OCI-LY7 (cell line): ENCODE measurements around the gene SEMA5A. TPM values are rescaled to one million over a fixed set of nuclear protein-coding genes. Genes with fewer than 3 reads are reported as not detected.

Source experiments
- BruUV-seq: library from RNA; stranded (reverse); fragments of 400-500 nt; replicated peaks from 2 replicates; lab custom pipeline; 2021; lab: Mats Ljungman, UMichigan
- CTCF ChIA-PET: fragments of 300-600 bp; sonication (Branson Sonifier 250); formaldehyde crosslinking; loops from one replicate; lab custom pipeline; 2022; ENCODE audit warnings: antibody characterized with exemption; ENCODE audit not compliant: unreplicated experiment; lab: Charles Lee
- POLR2A ChIA-PET: fragments of 300-600 bp; sonication (Branson Sonifier 250); formaldehyde crosslinking; loops from one replicate; lab custom pipeline; 2022; ENCODE audit warnings: antibody characterized with exemption; lab: Charles Lee
- DNase-seq: peaks from one replicate; pipeline ENCODE4 v3.0.0-alpha.2; 2015; ENCODE audit warnings: low spot score
- H2AFZ ChIP-seq: fragments of 200-600 bp; sonication (generic), shearing (Covaris generic); 2 replicates; pipeline ENCODE4 v1.6.1; 2014; ENCODE audit warnings: mild to moderate bottlenecking, antibody characterized with exemption, low read length, moderate library complexity
- H3K27ac ChIP-seq: fragments of 200-600 bp; sonication (generic); 2 replicates; pipeline ENCODE4 v1.5.1; 2014; ENCODE audit warnings: mixed run types, low read depth, mild to moderate bottlenecking, moderate library complexity, low read length, inconsistent platforms; ENCODE audit not compliant: poor library complexity, severe bottlenecking
- H3K36me3 ChIP-seq: fragments of 200-600 bp; sonication (generic); 2 replicates; pipeline ENCODE4 v1.6.1; 2014; ENCODE audit warnings: mild to moderate bottlenecking, antibody characterized with exemption, low read length, moderate library complexity, mixed read lengths; ENCODE audit not compliant: insufficient read depth
- H3K4me1 ChIP-seq: fragments of 200-600 bp; sonication (generic); 2 replicates; pipeline ENCODE4 v1.5.1; 2014; ENCODE audit warnings: mild to moderate bottlenecking, low read length; ENCODE audit not compliant: insufficient read depth, poor library complexity, severe bottlenecking
- H3K4me2 ChIP-seq: fragments of 200-600 bp; sonication (generic); 2 replicates; pipeline ENCODE4 v1.6.1; 2014; ENCODE audit warnings: mild to moderate bottlenecking, low read length
- H3K4me3 ChIP-seq: fragments of 200-600 bp; sonication (generic); 2 replicates; pipeline ENCODE4 v1.5.1; 2014; ENCODE audit warnings: mild to moderate bottlenecking, low read depth, low read length; ENCODE audit not compliant: poor library complexity, severe bottlenecking
- H3K79me2 ChIP-seq: fragments of 200-600 bp; sonication (generic); 2 replicates; pipeline ENCODE4 v1.6.1; 2016; ENCODE audit warnings: low read depth, mild to moderate bottlenecking, low read length, moderate library complexity, mixed read lengths; ENCODE audit not compliant: insufficient read depth
- H3K9me2 ChIP-seq: fragments of 200-600 bp; sonication (generic); 2 replicates; pipeline ENCODE4 v1.6.1; 2016; ENCODE audit warnings: mild to moderate bottlenecking, low read length, mixed read lengths; ENCODE audit not compliant: insufficient read depth
- H3K9me3 ChIP-seq: fragments of 200-600 bp; sonication (generic); 2 replicates; pipeline ENCODE4 v1.6.1; 2014; ENCODE audit warnings: mild to moderate bottlenecking, mixed run types, low read length, mixed read lengths
- H4K20me1 ChIP-seq: fragments of 200-600 bp; sonication (generic); 2 replicates; pipeline ENCODE4 v1.6.1; 2014; ENCODE audit warnings: mild to moderate bottlenecking, antibody characterized with exemption, low read length, moderate library complexity, mixed read lengths; ENCODE audit not compliant: insufficient read depth
- CTCF ChIP-seq: fragments of 200-600 bp; sonication (generic); conservative IDR thresholded peaks from 2 replicates; pipeline ENCODE4 v1.5.1; 2014; ENCODE audit warnings: mild to moderate bottlenecking, antibody characterized with exemption, low read length, moderate library complexity, mixed read lengths
- EZH2phosphoT487 ChIP-seq: fragments of 200-600 bp; sonication (generic); IDR thresholded peaks from 2 replicates; pipeline ENCODE4 v1.6.1; 2018; ENCODE audit warnings: low read depth, borderline replicate concordance, mild to moderate bottlenecking, mixed run types, antibody characterized with exemption, low read length, moderate library complexity, mixed read lengths
- intact Hi-C: fragments of 100-400 bp; cut with micrococcal nuclease; formaldehyde crosslinking; loops from one replicate; pipeline ENCODE4 v1.10.0; 2022; ENCODE audit not compliant: unreplicated experiment
- total RNA-seq, 2 experiments: library from RNA; depleted of rRNA in 1 of 2; stranded (reverse); fragments of >200 nt in 1 of 2; shearing (Covaris generic) in 1 of 2; gene quantifications; 2 replicates each; pipeline ENCODE4 v1.2.3, GENCODE V29; 2014 to 2022

SEMA5A gene
- total RNA-seq, 2 experiments from 2014 or later: not detected

- no peak overlapping the region for H3K27ac ChIP-seq
- TF ChIP-seq EZH2phosphoT487: no peak
- TF ChIP-seq CTCF: no peak
- BruUV-seq: no TSS peak
- intact Hi-C loops: no loop called here
- H3K4me2 ChIP-seq: no peak overlapping the region
- ChIA-PET POLR2A (interaction anchor here (1.0 kb wide), 1 partner anchor 52 kb away, joined by 3 read pairs; no protein-coding TSS in a partner anchor), CTCF (no interaction called here)
- no peak for DNase-seq
- no peaks in the 10 kb centered on the region for H3K9me2 ChIP-seq
- H3K9me3 ChIP-seq: no peaks in the 10 kb centered on the region
- no peaks in the 10 kb centered on the region for H3K4me1 ChIP-seq
- H2AFZ ChIP-seq: no peak overlapping the region
- no peak overlapping the region for H3K4me3 ChIP-seq
- no peaks in the 10 kb centered on the region for H4K20me1 ChIP-seq
- H3K36me3 ChIP-seq: no peaks in the 10 kb centered on the region
- no peaks in the 10 kb centered on the region for H3K79me2 ChIP-seq
Observed at GRCh38 chr5:9054821-9055589, 490.9 kb downstream of the SEMA5A start.

DNA sequence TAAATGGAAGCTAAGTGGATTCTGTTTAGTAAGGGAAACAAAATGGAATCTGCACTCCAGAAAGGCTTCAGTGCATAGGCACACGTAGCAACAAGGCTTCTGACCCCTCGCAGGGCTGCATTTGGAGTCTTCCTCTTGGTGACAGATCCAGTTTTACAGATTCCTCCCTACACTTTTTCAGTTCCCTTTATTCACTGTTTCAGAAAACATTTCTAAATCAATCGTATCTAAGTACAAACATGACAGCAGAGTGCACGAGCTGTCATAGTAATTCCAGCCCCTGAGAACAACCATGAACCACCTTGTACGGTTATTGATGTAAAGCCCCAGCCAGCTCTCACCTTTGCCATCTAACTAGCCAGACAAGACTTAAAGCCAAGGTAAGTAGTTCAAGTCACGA, 491.6 kb downstream of the SEMA5A start:
- CTCF ChIA-PET: no interaction called here

More for the DNA sequence above, 491.6 kb downstream of the SEMA5A start:
- Histone ChIP-seq H3K27ac (no peak overlapping the region), H3K9me2 (no peaks in the 10 kb centered on the region), H4K20me1 (no peaks in the 10 kb centered on the region), H3K4me1 (no peaks in the 10 kb centered on the region), H3K79me2 (no peaks in the 10 kb centered on the region), H3K4me2 (no peak overlapping the region), H3K4me3 (no peak overlapping the region), H3K36me3 (no peaks in the 10 kb centered on the region), H2AFZ (no peak overlapping the region), H3K9me3 (no peaks in the 10 kb centered on the region)
- DNase-seq: no peak
- no peak for TF ChIP-seq CTCF
- no peak for TF ChIP-seq EZH2phosphoT487
- BruUV-seq: no TSS peak
- POLR2A ChIA-PET: interaction anchor here (1.0 kb wide), 1 partner anchor 53 kb away, joined by 3 read pairs; no protein-coding TSS in a partner anchor
- intact Hi-C loops: no loop called here
